ENCODE results near the gene DIP2B.
A peak's percentile ranks its signal among the peaks of the same experiment; 100 is the strongest.
"Not testable (repeated sequence)": the region's sequence is repeated elsewhere in the genome, so short reads cannot be mapped to it uniquely, and the experiment has no call there.

The DIP2B gene, protein sequence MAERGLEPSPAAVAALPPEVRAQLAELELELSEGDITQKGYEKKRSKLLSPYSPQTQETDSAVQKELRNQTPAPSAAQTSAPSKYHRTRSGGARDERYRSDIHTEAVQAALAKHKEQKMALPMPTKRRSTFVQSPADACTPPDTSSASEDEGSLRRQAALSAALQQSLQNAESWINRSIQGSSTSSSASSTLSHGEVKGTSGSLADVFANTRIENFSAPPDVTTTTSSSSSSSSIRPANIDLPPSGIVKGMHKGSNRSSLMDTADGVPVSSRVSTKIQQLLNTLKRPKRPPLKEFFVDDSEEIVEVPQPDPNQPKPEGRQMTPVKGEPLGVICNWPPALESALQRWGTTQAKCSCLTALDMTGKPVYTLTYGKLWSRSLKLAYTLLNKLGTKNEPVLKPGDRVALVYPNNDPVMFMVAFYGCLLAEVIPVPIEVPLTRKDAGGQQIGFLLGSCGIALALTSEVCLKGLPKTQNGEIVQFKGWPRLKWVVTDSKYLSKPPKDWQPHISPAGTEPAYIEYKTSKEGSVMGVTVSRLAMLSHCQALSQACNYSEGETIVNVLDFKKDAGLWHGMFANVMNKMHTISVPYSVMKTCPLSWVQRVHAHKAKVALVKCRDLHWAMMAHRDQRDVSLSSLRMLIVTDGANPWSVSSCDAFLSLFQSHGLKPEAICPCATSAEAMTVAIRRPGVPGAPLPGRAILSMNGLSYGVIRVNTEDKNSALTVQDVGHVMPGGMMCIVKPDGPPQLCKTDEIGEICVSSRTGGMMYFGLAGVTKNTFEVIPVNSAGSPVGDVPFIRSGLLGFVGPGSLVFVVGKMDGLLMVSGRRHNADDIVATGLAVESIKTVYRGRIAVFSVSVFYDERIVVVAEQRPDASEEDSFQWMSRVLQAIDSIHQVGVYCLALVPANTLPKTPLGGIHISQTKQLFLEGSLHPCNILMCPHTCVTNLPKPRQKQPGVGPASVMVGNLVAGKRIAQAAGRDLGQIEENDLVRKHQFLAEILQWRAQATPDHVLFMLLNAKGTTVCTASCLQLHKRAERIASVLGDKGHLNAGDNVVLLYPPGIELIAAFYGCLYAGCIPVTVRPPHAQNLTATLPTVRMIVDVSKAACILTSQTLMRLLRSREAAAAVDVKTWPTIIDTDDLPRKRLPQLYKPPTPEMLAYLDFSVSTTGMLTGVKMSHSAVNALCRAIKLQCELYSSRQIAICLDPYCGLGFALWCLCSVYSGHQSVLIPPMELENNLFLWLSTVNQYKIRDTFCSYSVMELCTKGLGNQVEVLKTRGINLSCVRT (N-terminal part only)

DNA sequence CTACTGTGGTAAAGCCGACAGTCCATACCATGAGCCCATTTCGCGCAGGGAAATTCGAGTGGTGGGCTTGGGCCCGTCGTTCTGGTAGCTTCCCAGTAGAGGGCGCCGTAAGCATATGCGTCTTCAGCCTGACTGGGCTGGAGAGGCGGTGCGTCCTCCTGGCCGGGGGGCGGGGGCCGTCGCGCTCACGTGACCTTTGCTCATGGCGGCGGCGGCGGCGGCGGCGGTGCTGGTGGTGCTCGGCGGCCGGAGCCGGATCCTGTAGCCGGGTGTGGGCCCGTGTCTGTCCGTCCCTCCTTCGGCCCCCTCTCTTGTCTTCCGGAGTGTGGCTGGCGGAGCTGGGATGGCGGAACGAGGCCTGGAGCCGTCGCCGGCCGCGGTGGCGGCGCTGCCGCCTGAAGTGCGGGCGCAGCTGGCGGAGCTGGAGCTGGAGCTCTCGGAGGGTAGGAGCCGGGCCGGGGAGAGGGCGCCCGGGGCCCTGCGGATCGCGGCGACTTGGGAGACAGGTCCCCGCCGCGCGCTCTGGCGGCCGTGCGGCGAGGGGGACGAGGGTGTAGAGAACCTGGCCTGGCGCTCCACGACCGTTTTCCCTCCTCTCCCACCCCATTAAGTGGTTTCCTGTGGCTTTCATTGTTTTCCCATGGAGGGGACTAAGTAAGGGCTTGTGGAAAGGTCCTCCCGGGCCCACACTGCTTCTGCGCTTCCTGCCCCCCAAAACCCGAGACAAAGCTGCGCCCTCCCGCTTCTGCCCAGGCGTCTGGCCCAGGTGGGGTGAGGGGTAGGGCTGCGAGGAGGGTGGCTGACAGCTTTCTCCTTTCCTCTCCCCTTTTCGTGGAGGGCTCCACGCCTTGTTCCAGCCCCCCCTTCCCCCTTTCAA is at the start of gene DIP2B:
Gene DIP2B, plus strand, starts transcription at position 188 of the 877 bp plus-strand sequence. Its CDS starts 156 bp downstream, at position 344.
- DNase-seq (ENCODE audit: low read depth in 2 of 2) = peak; percentile 95 to 97

DNA sequence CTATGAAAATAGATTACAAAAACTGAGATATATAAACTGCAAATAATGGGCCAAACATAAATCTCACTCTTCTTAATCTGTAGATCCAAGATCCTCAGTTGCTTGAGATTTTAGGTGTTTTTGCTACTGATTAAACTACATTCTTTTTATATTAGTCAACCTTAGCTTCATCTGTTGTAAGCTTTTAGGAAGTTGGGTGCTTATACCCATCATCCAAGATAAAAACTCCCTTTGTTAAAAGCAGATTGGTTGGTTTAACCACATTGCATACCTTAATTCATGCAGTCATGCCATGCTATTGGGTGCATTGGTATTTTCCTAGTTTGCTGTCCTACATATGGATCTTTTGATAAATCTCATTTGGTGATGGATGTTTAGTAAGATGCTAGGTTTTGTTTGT is 46.2 kb upstream of the DIP2B start:
- no peak for DNase-seq (ENCODE audit: low read depth in 2 of 2)

DNA sequence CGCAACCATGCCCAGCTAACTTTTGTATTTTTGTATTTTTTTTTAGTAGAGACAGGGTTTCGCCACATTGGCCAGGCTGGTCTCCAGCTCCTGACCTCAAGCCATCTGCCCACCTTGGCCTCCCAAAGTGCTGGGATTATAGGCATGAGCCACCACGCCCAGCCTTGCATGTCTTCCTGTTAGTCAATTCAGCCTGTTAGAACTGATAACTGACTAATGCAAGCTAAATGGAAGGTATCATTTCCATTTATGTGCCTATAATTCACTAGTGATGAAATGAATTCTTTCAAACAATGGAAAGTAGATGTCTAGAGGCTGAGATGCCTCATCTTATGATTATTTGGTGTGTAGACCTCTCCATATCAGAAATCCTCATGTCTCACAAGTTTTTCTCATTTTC is 37.3 kb upstream of the DIP2B start:
- no peak for DNase-seq (ENCODE audit: low read depth in 2 of 2)

DNA sequence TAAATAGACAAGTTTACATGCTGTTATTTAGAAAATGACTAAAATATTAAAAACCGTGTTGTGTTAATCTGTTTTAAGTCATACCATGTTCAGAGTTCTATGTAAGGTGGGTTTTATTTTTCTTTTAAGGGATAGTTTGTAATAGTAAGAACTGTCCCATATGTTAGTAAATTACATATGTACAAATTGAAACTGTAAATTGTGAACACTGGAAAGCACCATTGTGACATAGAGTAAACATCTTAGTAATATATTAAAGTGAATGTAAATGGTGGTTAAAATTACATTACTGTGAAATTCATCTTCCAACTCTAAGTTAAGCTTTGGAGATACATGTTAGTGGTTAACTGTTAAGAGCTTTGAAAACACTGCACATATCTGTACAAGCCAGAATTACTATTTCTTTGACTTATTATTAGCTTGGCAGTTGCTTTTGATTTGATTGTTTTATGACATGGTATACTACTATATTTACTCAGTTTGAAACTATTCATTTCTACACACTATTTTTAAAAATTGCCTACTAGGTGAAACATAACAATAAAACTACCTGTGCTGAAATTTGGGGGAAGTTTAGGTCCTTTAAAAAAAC is 27.4 kb upstream of the DIP2B start:
- DNase-seq (ENCODE audit: low read depth in 2 of 2) = no peak

DNA sequence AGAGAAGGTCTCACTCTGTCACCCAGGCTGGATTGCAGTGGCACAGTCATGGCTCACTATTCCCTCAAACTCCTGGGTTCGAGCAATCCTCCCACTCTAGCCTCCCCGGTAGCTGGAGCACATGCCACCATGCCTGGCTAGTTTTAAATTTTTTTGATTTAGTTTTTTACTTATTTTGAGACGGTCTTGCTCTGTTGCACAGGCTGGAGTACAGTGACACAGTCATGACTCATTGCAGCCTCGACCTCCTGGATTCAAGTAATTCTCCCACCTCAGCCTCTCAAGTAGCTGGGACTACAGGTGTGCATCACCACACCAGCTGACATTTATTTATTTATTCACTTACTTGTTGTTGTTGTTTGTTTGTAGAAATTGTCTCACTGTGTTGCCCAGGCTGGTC is 22.2 kb upstream of the DIP2B start:
- DNase-seq (ENCODE audit: low read depth in 2 of 2) = no peak

DNA sequence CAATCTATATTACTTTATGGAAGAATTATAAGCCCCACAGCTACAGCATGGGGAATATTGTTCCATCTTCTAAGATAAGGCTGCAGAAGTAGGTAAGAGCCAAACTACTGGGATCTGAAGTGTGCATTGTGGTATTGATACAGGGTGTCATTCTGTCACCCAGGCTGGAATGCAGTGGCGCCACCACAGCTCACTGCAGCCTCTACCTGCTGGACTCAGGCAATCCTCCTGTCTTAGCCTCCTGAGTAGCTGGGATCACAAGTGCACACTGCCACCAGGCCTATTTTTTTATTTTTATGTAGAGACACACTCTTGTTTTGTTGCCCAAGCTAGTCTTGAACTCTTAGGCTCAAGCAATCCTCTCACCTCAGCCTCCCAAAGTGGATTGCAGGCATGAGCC is 21.3 kb upstream of the DIP2B start:
- DNase-seq (ENCODE audit: low read depth in 2 of 2) = no peak

DNA sequence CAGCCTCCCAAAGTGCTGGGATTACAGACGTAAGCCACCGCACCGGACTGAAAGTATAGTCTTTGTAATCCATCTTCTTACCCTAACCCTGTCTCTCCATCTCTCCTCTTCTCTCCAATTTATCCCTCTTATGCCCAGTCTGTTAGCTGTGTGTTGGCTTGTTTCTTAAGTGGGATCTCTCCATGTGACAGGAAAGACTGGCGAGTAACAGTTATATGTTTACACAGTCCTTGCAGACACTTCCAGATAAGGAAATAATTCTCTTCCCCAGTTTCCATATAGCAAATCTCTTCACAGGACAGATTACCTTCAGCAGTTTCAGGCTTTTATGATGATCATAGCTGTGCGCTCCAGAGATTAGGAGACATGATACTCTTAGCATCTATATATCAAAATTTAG is 16.0 kb upstream of the DIP2B start:
- DNase-seq (ENCODE audit: low read depth in 2 of 2) = no peak

DNA sequence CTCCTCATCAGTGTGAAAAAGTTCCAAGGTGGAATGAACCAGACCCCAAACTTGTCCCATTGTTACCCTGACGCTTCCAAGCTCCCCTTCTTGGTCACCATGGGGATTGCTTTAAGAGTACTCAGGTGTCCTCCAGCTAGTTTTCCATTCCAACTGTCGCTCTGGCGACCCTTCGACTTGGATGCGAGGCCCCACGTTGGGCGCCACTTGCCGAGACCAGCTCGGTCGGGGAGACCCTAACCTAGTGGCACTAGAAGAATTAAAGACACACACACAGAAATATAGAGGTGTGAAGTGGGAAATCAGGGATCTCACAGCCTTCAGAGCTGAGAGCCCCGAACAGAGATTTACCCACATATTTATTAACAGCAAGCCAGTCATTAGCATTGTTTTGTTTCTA is 6.7 kb upstream of the DIP2B start:
- not testable (repeated sequence) for DNase-seq (ENCODE audit: low read depth in 2 of 2)

DNA sequence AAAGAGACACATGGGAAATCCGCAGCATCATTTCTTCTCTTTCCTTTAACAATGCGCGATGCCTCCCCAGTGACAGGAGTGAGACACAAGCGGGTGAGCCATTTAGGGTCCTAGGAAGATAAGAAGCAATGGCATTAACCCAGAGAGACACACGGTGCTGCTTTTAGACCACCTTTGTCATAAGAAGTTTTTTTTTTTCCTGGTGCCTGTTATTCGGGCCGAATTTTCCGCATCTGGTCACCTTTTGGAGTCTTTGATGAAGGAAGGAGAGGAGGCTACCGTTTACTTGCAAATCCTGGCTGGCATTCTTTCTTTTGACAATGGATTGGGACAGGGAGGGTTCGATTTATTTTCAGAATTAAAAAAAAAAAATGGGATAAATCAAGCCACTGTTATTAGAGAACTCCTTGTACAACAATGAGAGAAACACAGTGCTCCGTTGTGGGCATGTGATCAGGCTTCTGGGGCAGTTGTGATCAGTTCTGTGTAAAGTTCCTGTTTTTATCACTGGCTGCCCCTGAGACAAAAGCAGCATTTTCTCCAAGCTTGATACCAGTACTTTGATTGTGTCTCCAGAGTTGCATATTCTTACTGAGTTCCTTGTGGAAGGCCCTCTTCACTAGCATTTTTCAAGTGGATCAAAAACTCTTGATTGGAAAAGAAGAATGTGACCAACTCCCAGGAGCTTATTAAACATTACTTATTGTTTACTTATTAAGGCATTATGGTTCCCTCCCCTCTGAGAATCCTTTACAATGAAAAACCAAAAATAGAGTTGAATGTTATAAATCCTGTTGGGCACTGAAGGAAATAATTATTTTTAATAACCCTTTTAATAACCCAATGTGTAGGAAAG is 1.1 kb downstream of the DIP2B start:
- no peak for DNase-seq (ENCODE audit: low read depth in 2 of 2)

DNA sequence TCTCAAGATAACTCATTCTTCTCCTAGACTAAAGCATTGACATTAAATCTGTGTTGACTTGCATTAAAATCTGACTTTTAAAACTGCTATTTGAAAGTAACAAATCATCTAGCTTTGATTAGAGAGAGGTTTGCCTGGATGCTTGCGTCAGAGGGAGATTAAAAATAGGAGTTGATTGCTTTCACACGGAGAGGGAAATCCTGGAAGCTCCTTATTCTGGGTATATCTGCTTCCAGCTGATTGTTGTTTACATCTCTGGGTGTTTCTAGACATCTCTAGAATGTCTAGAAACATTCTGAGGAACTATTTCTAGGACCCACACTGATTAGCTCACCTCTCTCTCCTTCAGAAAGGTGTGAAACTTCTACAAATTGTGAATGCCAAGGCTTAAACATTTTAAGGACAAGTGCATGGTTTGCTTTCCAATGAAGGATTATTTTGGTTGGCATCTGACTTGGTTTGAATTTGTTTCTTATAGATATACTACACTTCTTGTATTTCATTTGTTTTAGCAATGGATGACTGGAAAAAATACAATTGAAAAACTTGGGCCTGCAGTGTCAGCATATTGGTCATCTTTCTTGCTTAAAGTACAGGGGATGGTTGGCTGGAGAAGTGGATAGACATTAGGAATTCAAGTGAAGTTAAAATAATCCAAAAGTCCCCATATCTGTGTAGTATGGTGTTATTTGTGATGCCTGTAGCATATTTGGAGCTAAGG is 2.1 kb downstream of the DIP2B start:
- no peak for DNase-seq (ENCODE audit: low read depth in 2 of 2)

DNA sequence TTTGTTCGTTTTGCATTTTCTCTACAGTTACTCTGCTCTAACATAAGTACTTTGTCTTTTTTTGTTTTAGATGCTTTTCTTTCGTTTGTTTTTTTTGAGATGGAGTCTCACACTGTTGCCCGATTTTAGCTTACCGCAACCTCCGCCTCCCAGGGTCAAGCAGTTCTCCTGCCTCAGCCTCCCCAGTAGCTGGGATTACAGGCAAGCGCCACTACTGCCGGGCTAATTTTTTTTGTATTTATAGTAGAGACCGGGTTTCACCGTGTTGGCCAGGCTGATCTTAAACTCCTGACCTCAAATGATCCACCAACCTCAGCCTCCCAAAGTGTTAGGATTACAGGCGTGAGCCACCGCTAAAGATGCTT is 2.7 kb downstream of the DIP2B start:
- DNase-seq (ENCODE audit: low read depth in 2 of 2) = no peak

DNA sequence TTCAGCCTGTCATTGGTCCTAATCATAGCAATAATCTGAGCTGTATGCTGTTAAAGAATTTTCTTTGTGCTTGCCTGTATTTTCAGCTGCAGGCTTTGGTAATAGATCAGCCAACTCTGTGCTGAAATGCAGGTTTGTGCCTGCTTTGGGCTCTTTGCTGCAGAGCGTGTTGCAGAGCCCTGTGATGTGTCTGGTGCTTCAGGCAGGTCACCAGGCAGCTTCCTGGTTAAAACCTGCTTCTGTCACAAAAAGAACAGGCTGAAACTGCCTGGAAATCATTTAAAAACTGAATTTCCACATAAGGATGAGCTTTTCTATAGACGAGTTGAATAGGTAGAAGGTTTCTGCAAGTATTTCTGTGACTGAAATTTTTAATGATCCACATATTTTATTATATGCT is 3.1 kb downstream of the DIP2B start:
- DNase-seq (ENCODE audit: low read depth in 2 of 2) = no peak

DNA sequence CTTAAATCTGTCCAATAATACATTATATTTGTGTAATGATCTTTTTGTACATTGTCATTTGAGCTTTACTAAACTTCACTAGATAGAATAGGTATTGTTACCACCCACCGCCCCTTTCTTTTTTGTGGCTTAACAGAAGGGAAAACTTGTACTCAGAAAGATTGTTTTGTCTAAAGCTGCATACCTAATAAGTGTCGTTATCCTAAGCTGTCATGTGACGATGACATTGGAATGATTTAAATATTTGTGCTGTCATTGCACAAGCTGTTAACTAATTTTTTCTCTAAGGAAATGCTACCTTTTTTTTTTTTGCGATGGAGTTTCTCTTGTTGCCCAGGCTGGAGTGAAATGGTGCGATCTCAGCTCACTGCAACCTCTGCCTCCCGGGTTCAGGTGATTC is 3.6 kb downstream of the DIP2B start:
- no peak for DNase-seq (ENCODE audit: low read depth in 2 of 2)

DNA sequence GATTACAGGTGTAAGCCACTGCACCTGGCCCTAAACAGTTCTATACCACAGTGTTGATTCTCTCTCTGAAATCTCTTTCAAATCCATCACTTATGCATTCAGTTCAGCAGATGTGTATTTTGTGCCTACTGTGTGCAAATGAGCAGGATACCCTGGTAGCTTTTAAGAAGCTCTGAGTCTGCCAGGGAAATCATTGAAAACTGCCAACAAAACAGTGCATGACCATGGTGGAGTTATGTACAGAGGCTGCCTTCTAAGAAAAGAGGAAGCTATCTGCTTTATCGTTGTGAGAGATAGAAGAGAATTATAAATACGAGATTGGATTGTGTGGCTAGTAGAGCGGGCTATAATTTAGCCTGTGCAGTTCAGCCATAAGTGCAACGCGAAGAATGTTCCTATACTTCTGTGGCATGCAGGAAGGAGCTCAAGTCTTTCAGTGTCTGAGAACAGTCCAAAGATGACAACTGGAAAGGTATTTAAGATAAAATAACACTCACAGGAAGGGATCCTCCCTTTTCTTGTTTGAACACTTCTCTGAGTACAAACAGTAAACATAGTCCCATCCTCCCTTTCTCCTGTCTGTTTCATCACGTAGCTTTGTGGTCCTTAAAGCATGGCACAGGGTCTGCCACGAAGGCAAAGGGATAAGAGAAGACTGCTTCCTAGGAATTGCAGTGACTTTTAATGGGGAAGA is 4.3 kb downstream of the DIP2B start:
- no peak for DNase-seq (ENCODE audit: low read depth in 2 of 2)

DNA sequence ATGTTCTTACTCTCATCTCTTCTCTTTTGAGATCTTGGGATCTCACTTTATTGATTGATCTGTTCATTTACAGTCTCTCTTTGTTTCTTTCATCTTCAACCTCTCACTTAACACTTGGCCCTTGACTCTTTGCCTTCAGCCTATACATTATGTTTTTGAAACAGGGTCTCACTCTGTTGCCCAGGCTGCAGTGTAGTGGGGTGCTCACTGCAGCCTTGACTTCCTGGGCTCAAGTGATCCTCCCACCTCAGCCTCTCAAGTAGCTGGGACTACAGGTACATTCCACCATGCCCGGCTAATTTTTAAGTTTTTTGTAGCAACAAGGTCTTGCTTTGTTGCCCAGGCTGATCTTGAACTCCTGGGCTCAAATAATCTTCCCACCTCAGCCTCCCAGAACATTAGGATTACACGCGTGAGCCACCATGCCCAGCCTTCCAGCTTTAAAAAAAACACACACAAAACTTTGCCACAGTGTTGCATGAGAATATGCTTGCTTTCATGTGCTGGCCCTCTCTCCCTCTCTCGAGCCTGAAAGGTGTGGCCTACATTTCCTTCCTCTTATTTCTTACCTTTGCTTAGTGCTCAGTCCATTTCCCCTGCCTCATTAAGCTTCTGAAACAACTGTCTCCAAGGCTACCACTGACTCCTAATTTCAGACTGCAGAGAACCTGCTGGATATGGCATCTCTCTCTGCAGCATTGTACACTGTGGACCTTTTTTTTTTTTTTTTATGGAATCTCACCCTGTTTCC is 9.9 kb downstream of the DIP2B start:
- no peak for DNase-seq (ENCODE audit: low read depth in 2 of 2)

DNA sequence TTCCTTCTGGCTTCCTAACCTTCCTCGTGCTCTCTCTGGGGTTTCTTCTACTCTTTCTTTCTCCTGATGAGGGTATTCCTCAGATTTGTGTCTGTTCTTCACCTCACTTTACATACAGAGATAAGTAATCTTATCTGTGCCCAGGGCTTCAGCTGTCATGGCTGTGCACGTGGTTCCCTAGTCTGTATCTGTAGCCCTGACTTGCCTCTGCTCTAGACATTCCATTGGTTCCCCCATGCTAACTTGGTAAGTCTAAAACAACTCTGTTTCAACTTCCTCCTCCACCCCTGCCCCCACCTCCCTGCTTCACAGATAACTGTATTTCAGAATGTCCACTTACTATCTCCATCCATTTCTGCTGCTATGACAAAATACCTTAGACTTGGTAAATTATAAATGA is 10.8 kb downstream of the DIP2B start:
- no peak for DNase-seq (ENCODE audit: low read depth in 2 of 2)

DNA sequence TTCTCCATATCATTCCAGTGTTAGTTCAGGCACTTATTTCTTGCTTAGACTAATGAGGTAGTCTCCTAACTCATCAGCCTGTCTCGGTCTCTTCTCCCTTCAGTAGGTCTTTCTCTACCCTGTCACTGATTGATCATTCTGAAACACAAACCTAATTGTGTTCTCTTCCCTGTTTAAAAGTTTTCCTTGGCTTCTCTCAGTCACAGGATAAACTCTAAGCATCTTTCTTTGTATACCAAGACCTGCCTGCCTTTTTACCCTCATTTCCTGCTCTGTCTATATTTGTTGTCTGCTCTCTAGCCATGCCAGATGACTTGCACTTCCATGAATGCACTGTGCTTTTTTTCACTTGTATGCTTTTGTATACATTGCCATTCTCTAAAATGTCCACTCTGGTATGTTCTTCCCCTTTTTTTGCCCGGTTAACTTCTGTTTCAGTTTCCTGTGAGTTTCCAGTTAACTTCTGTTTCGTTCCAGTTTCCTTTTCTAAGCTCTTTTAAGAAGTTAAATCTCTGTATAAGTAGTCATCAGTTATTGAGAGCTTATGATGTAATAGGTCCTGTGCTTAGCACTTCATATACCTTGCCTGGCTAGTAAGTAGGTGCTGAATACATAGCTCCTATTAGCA is 12.8 kb downstream of the DIP2B start:
- no peak for DNase-seq (ENCODE audit: low read depth in 2 of 2)

Measured in stimulated activated CD4-positive, alpha-beta T cell treated with anti-CD3 and anti-CD28 coated beads, Interleukin-1b, Interleukin-23, amount 100 ng/mL, for 4 hours (primary cell).